AG08396 (cell line): ENCODE measurements around the gene TRMT61A.

ENCODE experiments used
- DNase-seq: peaks from one replicate; pipeline ENCODE4 v3.0.0; 2012; ENCODE audit warnings: low spot score, mixed read lengths

Gene TRMT61A

DNA sequence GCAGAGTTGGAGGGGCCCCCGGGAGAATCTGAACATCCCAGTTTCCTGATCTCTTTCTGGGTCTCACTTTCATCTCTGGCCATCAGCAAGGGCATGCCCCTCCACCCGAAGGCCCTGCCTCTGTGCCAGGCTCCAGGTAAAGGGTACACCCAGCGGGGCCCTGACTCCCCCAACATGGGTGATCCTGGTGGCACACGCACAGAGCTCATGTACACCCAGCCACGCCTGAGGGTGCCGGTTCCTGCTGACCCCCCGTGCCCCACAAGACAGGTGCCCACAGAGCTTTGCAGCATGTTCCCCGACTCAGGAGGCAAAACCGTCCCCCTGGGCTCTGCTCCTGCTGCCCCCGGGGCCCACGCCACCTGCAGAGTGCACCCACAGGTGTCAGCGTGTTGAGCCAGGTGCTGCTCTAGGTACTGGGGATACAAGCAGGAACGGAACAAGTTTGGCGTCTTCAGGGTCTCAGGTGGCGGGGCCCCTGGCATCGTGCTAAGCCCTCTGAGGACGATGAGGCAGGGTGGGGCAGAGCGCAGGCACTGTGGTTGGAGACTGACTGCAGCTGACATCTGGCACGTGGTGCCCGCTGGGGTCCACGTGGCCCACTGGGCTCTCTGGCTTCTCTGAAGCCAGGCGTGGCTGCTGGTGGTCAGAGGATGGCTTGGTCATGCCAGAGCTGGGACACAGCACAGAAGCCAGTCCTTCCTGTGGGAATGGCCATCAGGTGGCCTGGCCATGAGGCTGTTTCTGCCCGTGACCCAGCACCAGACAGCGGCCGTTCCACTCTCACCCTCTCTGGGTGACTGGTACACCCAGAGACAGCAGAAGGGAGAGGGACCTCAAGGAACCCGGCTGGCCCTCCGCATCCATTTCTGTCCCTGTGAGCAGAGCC lies 19.7 kb downstream of the TRMT61A start:
- no peak for DNase-seq

DNA sequence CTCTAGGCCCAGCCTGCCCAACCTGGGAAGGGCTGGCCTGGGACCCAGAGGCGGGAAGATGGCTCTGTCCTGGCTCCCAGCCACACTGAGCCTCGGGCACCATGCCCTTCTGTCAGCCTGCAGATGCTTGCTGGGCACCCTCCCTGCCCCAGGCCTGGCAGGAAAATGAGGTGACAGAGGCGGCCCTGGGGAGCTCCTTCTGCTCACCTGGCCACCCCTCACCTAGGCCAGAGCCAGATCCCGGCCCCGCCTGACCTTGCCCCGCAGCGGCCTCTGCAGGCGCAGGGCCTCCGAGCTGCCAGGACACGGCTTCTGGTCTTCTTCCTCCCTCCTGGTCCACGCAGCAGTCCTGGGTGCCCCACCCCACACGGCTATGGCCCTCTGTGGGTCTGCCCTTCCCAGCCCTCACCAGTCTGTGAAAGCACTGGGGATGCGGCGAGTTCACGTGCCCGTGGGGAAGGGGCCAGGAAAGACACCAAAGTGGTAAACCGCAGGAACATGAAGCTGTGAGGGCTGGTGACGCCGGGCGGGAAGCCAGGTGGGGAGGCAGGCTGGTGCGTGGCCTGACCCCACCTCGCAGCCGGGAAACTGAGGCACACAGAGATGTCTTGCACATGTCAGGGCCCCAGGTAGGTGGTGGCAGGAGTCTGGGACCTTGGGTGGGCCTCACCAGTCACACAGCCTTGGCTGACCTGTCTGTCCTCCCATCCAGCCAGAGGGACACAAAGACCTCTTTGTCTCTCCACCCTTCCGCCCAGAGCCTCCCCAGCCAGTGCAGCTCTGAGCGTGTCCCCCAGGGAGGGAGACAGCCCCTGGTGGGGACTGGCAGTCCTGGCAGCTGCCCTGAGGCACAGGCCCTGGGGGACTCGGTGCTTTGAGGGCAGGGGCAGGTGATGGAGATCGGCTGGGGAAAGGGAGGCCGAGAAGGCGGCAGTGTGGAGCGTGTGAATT lies 20.6 kb downstream of the TRMT61A start:
- DNase-seq = no peak

DNA sequence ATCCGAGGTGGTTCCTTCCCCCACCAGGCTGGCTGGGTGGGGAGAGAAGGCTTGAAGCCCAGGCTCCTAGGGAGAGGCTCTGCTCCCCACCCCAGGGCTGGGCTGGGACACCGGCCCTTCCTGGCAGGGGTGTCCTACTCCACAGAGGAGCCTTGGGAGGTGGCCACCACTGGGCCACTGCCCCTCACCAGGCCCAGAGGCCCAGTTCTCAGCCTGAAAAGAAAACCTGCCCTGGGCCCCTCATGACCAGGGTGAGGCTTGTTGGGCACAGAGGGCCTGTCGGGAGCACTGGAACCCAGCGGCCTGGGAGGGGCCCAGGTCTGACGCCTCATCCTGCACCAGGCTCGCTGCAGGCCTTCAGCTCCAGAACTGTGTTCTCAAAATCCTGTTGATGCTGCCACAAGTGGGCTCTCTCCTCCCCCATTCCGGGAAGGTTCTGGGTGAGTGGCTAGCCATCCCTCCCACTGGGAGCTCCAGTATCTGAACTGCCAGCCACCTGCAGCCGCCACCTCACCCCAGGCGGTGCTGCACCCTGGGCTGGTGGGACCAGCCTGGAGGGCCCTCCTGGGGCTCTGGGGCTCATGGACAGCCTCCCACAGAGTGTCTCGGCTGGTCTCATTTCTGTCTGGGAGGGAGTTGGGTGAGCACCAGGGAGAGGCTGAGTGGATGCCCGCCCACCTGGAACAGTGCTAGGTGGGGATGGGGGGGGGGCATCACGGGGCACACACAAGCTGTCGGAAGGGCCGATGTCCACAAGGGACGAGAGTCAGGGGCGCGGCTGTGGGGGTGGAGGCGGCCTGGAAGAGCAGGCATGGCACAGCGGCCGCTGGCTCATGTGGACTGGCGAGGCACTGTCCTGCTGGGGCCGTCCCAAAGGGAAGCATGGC lies 21.7 kb downstream of the TRMT61A start:
- DNase-seq = no peak

DNA sequence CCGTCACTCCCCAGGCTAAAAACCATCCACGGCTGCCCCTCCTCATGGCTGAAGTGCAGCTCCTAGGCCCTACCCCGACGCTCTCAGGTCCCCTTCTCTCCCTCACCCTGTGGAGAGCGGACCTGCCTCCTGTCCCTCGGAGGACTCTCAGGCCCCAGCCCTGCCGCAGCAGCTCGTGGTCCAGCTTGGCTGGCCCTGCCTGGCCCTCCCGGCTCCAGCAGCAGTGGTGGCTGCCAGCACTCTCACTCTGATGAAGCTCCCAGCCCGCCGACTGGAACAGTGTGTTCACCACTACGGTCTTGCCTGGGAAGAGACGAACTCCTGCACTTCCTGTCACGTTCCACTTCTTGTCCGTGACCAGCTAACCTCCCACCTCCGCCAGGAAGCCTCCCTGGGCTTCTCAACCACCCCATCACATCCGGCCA lies 22.4 kb downstream of the TRMT61A start:
- DNase-seq = no peak

DNA sequence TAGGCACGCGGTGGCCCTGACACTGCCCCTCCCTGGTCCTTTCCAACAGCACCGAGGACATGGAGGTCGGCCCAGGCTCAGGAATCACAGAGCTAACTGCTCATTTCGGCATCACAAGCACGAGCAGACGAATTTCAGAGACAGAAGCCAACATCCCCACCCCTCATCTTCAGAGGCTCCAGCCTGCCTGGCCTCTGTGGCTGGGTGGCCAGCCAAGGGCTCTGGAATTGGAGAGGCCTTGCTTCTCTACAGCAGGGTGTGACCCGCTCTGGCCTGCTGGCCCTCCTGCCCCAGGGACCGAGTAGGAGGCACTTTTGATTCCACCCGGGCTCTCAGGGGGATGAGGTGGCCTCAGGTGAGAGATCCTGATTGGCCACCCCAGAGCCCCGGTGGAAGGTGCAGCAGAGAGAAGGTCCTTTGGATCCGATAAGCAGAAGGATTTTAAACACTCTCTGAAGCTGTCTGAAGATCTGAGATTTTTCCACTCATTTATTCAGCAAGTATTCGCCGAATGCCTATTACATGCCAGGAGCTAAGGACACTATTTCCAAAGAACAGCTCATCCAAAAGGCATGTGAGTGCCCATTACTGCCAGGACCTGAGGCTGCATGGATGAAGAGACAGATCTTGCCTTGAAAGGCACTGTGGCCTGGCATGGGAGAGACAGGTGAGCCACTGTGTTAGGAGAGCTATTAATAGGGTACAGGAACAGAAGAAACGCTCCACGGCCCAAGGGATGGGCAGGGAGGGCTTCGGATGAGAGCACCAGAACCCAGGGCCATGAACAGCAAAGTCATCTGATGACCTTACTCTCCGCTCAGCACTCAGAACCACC lies 23.2 kb downstream of the TRMT61A start:
- DNase-seq = peak; percentile 73

DNA sequence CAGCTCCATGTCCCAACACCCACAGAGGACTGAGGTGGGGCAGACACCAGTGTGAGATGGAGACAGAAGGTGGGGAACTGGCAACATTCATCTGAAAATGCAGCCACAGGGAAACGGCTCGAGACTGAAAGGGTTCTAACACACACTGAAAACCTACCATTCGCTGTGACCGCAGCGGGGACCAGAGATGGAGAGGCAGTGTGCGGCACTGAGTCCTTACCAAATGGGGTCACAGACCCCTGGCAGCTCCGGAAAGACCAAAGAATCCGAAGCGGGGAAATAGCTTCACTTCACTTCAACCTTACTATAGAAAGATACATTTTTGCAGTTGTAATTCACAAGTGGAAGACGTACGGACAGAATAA lies 23.8 kb downstream of the TRMT61A start:
- no peak for DNase-seq

DNA sequence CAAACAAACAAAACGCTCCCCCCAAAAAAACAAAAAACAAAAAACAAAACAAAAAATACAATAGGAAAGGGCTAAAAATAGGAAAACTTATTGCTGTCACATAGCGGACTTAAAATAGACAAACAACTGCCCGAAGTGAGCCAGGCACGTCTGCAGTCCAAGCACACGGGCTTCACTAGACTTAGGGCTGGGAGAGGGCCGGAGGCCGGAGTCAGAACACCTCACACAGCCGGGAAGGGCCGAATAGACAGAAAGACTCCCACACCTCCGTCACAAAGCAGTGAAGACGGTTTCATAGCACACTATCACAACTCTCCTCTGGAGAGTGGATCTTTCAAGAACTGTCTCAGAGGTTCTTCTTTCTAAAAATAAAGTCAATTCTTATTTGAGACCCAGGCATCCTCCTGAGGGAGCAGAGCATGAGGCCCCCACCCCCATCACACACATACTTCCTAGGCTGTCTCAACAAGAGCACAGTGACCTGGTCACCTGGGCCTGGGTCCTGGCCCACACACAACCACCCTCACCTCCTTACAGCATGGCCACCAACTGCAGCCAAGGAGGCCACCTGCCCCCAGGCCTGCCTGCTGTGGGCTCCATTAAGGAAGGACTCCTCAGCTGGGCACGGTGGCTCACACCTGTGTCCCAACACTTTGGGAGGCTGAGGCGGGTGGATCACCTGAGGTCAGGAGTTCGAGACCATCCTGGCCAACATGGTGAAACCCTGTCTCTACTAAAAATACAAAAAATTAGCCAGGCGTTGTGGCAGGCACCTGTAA lies 26.8 kb downstream of the TRMT61A start:
- no peak for DNase-seq

DNA sequence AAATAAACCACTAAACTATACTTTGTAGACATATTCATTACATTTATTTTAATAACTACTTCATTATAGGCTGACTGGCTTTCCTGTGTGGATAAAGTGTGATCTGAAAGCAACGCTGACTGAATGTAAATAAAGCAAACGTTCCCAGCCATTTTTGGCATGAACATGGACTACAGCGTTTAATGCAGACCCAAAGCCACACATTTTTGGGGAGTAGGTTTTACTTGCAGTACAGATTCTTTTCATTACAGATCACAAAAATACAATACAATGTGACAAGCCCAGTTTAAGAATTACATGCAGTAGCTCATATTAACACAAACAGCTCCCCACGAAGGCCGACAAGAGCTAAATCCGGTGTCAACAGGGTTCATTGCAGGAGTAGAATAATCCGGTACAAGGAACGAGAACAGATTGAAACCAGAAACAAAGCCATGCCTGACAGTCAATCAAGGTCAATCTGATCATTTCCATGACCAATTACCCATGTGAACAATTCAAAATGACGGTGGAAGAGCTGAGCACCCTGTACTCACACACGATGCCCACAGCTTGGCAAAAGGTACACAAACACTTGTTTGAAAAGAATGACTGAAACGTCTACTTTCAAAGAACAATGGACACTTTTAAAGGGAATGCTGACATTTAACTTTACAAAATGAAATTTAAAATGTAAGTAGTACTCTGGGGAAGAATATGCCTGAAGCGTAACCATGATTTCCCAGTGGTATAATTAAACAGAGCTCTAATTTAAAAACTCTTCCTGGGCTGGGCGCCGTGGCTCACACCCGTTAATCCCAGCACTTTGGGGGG lies 28.2 kb downstream of the TRMT61A start:
- no peak for DNase-seq

DNA sequence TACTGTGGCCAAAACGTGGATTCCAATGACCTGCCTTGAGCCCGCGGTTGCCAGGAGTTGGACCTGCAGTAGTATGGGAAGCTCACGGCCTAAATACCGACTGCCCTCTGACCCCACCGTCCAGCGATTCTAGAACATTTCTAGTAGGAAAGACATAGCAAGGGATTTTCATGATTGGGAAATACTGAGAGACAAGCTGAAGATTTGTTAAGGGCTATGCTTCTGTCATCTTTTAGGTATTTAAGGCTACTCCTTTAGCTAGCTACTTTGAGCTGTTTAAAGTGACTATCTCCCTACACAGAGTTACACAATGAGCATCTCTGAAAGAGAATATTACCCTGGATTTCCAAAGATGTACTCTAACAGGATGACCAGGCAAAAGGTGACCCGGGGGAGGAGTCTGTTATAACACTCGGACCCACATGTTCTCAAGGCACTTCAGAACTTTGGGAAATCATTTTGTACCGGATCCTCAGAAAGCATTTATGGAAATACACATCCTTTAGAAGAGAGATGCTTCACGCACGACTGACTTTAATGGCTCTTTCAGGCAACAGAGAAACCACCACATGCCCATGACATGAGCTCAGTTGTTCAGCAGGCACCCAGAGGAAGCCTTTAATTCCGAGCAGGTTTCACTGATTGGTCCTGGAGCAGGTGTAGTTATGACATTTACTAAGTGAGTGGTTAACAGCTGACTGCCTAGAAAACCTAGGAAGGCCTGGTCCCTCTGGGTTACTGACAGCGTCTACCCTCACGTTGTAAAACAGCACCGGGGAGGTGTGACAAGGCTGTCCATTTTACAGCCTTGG lies 29.3 kb downstream of the TRMT61A start:
- DNase-seq = peak; percentile 72

DNA sequence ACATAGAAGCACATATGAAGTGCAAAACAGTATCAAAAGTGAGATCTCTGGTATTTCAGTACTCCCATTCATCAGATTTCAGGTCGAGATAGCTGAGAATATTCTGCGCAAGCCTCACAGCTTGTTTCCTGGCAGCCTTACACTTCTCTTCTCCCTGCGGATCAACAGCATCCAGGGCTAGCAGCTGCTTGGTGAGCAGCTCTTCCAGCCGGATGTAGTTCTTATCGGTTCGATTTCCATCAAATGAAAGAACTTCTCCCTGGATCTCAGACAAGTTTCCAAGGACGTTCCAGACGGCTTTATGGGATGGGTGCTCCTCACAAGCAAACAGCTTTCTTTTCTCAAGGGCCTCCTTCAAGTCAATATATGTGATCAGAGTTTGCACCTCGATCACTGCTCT lies 30.8 kb downstream of the TRMT61A start:
- no peak for DNase-seq

DNA sequence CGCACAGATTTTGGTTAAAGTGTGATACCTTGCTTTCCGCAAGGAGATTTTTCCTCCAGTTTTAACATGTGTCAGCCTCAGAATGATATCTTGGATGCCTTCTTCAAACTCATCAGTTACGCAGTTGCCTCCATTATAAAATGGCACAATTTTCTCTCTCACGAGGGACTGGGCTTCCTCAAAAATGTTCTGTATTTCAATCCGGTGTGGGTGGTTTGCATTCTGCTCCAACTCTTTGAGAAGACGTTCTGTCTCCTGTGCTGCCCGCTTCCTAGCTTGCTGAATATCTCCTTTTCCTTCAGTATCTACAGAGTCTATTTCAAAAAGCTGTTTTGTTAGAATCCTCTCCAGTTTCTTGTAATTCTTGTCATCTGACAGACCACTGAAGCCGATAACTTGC lies 31.7 kb downstream of the TRMT61A start:
- no peak for DNase-seq

DNA sequence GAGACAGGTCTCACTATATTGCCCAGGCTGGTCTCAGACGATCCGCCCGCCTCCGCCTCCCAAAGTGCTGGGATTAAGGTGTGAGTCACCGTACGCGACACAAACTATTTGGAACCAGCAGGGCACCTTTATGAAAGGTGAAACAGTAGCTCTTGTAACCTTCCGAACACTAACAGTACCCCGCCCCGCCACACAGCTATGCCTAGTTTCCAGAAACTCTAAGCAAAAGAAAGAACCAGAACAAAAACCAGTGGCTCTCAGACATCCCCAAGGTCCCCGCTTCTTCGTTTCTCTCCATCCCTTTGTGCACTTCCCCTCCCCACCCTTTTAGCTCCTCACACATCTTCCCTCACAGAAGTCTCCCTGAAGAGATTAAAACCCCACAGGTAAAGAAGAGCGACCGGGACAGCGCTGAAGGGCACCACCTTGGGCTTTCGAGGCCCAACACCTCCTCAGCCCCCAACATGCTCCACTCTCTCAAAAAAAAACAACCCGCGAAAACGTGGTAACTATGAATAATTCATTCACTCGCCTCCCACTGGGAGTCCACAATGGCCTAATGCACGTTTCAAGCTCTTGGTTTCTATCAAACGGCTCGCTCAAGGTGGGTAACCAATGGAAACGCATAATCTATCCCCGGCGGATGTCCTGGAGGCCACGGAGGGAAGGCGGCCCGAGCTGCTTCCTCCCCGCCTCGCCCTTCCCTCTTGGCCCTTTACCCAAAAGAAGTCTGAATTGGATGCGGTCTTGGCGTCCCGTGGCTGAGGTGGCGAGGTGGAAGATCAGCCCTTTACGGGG lies 32.6 kb downstream of the TRMT61A start:
- peak; percentile 77 for DNase-seq

DNA sequence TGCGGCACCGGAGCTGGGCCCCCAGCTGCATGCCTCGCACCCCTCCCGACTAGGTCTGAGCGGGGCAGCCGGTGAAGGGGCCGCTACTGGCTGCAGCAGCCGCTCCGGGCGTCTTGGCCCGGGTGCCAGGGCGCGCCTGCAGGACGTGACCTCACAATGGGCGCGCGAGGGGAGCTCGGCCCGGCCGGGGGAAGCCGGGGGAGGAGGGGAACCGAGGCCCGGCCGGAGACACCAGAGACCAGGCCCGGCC lies 33.1 kb downstream of the TRMT61A start:
- DNase-seq = peak; percentile 70

DNA sequence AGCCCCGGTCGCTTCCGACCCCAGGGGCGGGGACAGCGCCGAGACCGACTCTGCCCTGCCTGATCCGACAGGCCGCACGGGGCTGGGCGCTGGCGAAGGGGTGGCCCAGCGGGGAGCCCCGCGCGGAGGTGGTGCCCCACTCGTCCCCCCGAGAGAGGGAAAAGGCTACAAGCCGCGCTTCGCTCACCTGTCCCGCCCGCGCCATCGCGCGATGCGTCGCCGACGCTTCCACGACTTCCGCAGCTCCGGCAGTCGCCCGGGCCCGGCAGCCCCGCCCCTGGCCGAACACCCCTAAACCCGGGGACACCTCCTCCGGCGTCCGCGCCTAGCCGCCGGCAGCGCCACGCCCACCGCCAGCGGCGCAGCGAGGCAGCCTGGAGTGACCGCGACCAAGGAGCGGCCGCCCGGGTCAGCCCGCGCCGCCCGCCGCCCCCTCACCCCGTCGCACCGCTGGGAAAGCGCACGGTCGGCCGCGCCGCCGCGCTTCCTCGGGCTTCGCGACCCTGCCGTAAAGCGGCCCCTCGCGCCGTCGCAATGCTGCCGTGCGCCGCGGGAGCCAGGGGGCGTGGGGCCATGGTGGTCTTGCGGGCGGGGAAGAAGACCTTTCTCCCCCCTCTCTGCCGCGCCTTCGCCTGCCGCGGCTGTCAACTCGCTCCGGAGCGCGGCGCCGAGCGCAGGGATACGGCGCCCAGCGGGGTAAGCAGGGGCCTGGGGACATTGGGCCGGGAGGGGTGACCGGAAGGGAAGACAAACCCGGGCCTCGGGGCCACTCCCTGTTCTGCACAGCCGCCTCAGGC lies 33.6 kb downstream of the TRMT61A start, which contains the start of the genes BAG5 and COA8:
BAG5 (minus strand) TSS at position 229 of the 797 bp plus-strand sequence. CDS start 1,493 bp downstream, outside the sequence.
COA8 (plus strand) TSS at position 532 of the 797 bp plus-strand sequence; CDS start at position 574, 42 bp downstream.
- DNase-seq = peak; percentile 94

DNA sequence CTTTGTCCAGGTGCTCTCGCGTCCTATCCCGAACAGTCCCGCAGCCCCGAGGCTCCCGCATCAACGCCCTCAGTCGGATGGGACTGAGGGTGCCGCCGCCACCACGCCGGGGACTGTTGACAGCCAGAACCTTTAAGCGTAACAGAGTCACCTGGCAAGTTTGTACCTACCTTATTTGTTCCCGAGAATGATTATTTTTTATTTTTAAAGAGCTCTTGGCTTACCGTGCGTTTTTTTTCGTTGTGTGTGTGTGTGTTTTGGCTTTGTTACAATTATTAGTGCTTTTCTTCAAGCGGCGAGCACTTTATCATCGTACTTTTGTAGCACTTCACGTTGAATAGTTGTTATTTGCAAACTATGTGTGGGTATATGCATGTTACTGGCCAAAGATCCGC lies 34.2 kb downstream of the TRMT61A start:
- no peak for DNase-seq

DNA sequence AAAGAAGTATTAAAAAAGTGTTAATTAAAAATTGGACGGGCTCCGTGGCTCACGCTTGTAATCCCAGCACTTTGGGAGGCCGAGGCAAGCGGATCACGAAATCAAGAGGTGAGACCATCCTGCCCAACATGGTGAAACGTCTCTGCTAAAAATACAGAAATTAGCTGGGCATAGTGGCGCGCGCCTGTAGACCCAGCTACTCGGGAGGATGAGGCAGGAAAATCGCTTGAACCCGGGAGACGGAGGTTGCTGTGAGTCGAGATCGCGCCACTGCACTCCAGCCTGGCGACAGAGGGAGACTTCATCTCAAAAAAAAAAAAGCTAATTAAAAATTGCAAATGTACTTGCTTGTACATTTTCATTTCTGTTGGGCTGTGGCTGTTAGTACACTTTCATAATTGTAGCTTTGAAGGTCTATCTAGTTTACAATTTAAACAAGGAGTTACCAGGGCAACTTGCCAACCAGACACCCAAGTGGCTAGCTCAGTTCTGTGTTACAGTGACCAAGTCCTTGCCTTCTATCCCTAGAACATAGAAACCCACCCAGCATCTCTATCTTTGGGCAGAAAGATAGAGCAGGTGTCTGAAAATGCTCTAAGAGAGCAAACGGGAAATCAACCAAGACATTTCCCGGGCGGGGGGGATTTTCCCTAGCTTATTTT lies 35.0 kb downstream of the TRMT61A start:
- DNase-seq = no peak
